Measurements from ENCODE around the gene PRRT1B. TPM values are rescaled to one million over a fixed set of nuclear protein-coding genes. Genes with fewer than 3 reads are reported as not detected.
"Not testable (repeated sequence)": the region's sequence is repeated elsewhere in the genome, so short reads cannot be mapped to it uniquely, and the experiment has no call there.

Gene PRRT1B
- total RNA-seq, 4 donors from 2014 or later, result 0.94 to 3.9 TPM; not detected in 2

DNA sequence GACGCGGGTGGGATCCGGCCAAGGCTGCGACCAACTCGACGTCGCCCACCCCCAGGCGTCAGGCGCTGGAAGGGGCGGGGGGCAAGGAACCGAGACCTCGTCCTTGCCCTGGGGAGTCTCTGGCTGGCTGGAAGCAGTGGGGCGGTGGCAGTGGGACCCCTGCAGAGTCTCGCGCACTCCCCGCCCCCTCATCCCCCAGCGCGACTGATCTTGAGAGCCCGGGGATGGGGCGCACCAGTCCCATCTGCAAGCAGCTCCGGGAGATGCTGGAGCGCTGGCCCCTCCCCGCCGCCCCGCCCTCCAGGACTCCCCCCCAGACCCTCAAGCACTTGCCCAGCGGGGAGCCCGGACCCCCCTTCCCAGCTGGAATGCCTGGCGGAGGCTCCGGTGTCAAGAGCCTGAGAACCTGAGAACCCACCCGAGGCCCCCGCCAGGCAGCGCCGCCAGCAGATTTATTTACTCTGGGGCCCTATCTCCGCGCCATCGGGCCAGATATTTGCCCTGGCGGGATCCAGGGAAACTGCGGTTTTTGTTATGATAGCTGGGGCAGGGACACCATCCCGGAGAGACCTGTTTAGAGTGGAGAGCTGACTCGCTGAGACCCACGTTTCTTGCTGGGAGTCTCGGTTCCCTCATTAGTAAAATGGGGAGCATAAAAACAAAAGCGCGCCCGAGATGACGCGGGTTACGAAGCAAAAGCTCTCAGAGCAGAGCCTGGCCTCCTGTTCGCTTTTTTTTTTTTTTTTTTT lies 1.2 kb downstream of the PRRT1B start:
- peaks cover 0 to 17% (median 0%) of the 10 kb centered on the region in 4 donors for H3K4me1 ChIP-seq
- DNase-seq, result no peak
- peaks cover 0 to 16% of the 10 kb centered on the region in 2 donors for H3K27me3 ChIP-seq
- peak overlapping the region in 3 of 4 donors; percentile 15 to 48 (median 44) for H3K4me3 ChIP-seq
- no peak overlapping the region for H3K27ac ChIP-seq
- H3K9me3 ChIP-seq, result peaks cover 0 to 9% (median 4%) of the 10 kb centered on the region in 4 donors
- no peak for TF ChIP-seq POLR2A (IDR thresholded peaks at IDR 0.05)
- TF ChIP-seq, protein P1, sequence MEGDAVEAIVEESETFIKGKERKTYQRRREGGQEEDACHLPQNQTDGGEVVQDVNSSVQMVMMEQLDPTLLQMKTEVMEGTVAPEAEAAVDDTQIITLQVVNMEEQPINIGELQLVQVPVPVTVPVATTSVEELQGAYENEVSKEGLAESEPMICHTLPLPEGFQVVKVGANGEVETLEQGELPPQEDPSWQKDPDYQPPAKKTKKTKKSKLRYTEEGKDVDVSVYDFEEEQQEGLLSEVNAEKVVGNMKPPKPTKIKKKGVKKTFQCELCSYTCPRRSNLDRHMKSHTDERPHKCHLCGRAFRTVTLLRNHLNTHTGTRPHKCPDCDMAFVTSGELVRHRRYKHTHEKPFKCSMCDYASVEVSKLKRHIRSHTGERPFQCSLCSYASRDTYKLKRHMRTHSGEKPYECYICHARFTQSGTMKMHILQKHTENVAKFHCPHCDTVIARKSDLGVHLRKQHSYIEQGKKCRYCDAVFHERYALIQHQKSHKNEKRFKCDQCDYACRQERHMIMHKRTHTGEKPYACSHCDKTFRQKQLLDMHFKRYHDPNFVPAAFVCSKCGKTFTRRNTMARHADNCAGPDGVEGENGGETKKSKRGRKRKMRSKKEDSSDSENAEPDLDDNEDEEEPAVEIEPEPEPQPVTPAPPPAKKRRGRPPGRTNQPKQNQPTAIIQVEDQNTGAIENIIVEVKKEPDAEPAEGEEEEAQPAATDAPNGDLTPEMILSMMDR (IDR thresholded peaks at IDR 0.05), result peak in 1 of 6 experiments; percentile 6
- no peaks in the 10 kb centered on the region for H3K36me3 ChIP-seq

DNA sequence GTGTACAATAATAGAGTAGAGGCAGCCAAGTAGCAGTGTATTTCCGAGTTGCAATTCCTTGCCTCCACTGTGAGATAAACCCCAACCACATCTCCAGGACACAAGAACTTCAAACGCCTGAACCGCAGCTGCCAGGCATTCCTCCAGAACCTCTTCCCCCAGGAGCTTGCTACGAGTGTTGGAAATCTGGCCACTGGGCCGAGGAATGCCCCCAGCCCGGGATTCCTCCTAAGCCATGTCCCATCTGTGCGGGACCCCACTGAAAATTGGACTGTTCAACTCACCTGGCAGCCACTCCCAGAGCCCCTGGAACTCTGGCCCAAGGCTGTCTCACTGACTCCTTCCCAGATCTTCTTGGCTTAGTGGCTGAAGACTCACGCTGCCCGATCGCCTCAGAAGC lies 3.9 kb downstream of the PRRT1B start:
- peaks cover 0 to 17% (median 0%) of the 10 kb centered on the region in 4 donors for H3K4me1 ChIP-seq
- H3K27ac ChIP-seq, H3K36me3 ChIP-seq, DNase-seq, H3K4me3 ChIP-seq, H3K9me3 ChIP-seq: not testable (repeated sequence)
- peaks cover 0 to 16% of the 10 kb centered on the region in 2 donors for H3K27me3 ChIP-seq

DNA sequence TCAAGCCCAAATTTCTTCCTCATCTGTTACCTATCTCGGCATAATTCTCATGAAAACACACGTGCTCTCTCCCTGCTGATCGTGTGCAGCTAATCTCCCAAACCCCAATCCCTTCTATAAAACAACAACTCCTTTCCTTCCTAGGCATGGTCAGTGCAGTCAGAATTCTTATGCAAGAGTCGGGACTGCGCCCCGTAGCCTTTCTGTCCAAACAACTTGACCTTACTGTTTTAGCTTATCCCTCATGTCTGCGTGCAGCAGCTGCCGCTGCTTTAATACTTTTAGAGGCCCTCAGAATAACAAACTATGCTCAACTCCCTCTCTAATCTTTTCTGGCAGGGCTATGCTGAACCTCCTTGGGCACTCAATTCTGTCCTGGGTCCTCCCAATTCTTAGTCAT lies 5.1 kb downstream of the PRRT1B start:
- not testable (repeated sequence) for H3K36me3 ChIP-seq, H3K4me3 ChIP-seq, H3K9me3 ChIP-seq, H3K27ac ChIP-seq, DNase-seq
- Histone ChIP-seq H3K27me3 (peaks cover 0 to 20% of the 10 kb centered on the region in 2 donors), H3K4me1 (peaks cover 0 to 16% (median 0%) of the 10 kb centered on the region in 4 donors)

DNA sequence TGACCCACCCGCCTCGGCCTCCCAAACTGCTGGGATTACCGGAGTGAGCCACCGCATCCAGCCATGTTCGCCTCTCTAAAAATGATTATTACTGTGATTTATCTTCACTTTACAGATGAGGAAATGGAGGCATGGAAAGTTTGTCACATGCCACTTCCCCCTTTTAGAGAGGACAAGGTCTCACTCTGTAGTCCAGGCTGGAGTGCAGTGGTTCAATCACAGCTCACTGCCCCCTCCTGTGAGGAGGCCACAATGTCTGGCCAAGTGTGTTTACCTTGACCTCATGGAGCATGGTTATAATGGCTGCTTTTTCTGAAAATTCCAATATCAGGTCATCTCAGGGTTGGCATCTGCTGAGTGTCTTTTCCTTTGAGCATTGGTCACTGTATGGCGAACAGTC lies 6.7 kb downstream of the PRRT1B start:
- no peak for DNase-seq
- Histone ChIP-seq H3K36me3 (no peaks in the 10 kb centered on the region), H3K27me3 (peaks cover 0 to 6% of the 10 kb centered on the region in 2 donors), H3K4me3 (no peak overlapping the region), H3K27ac (no peak overlapping the region), H3K4me1 (peaks cover 0 to under 1% (median 0%) of the 10 kb centered on the region in 4 donors), H3K9me3 (no peaks in the 10 kb centered on the region)
- TF ChIP-seq POLR2A (IDR thresholded peaks at IDR 0.05), result no peak
- TF ChIP-seq, protein P1 (IDR thresholded peaks at IDR 0.05), result no peak

DNA sequence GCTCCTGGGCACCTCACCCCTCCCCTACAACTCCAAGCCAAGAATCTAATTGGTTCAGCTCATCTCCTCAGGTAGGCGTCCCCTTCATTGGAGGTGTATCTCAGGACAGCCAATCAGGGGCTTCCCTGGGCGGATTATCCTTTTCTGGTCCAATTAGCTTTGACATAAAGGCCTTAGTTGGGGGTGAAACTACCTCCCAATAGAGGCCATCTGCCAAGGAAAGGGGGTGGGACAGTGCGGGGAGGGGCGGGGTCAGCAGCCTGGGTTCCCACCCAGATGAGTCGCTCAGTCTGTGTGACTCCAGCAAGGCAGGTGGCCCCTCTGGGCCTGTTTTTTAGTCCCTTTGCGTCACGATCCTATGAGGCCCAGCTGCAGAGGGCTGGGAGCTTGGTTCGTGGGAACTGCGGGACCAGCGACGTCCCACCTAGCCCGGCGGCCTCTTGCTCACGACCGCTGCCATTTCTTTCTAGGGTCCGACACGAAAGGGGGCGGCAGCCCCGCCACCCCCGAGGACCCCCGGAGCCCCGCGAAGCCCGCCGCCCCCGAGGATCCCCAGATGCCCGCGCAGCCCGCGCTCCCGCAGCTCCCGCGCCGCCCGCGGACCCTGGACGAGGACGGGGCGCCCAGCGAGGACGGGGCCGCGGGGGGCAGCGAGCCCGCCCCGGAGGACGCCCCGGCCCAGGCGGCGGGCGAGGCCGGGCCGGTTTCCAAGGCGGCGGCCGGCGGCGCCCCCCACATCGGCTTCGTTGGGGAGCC lies 8.9 kb downstream of the PRRT1B start:
- Histone ChIP-seq H3K27ac (no peak overlapping the region), H3K4me1 (no peaks in the 10 kb centered on the region), H3K4me3 (no peak overlapping the region), H3K27me3 (peaks cover 0 to 3% of the 10 kb centered on the region in 2 donors), H3K36me3 (no peaks in the 10 kb centered on the region), H3K9me3 (no peaks in the 10 kb centered on the region)
- no peak for DNase-seq
- no peak for TF ChIP-seq POLR2A (IDR thresholded peaks at IDR 0.05)
- TF ChIP-seq, protein P1 (IDR thresholded peaks at IDR 0.05), result no peak

DNA sequence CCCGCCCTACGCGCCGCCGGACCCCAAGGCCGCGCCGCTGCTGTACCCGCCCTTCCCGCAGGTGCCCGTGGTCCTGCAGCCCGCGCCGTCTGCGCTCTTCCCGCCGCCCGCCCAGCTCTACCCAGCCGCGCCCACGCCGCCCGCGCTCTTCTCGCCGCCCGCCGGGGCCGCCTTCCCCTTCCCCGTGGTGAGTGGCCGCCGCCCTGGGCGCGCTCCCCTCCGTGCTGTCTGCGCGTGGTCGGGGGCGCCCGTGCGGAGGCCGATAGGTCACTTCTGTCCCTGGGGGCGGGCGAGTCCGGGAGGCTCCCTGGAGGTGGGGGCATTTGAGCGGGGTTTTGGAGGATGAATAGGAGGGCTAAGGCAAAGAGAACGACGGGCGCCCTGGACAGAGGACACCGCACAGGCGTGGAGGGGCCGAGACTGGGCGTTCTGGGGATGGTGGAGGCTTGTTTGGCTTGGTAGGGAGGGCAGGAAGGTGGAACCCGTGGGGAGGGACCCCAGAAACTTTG lies 9.6 kb downstream of the PRRT1B start:
- no peak for TF ChIP-seq POLR2A (IDR thresholded peaks at IDR 0.05)
- TF ChIP-seq, protein P1 (IDR thresholded peaks at IDR 0.05), result no peak
- H3K27ac ChIP-seq, result no peak overlapping the region
- peaks cover 0 to 3% of the 10 kb centered on the region in 2 donors for H3K27me3 ChIP-seq
- H3K36me3 ChIP-seq, result no peaks in the 10 kb centered on the region
- no peaks in the 10 kb centered on the region for H3K9me3 ChIP-seq
- H3K4me1 ChIP-seq, result no peaks in the 10 kb centered on the region
- no peak for DNase-seq
- no peak overlapping the region for H3K4me3 ChIP-seq
